ENCODE results near the gene HTR3A.

Gene HTR3A

GRCh38 chr11:113951537-113951936, 23.4 kb upstream of the HTR3A start:
- H3K36me3 ChIP-seq (replicated peaks) = no peaks in the 10 kb centered on the region
- DNase-seq = no peak
- no peak overlapping the region for H3K27ac ChIP-seq
- no peaks in the 10 kb centered on the region for H3K27me3 ChIP-seq (replicated peaks)
- in situ Hi-C loops (cut with HindIII; ENCODE audit: low pct_ligation_motif_present, low sequenced_read_pairs) = no loop called here
- no peak for TF ChIP-seq CTCF (IDR thresholded peaks at IDR 0.05; ENCODE audit: low read depth, low read length, missing control alignments)
- no peak overlapping the region for H3K4me3 ChIP-seq (ENCODE audit: low read depth, low read length)

GRCh38 chr11:113952070-113952469, 22.8 kb upstream of the HTR3A start:
- Histone ChIP-seq H3K36me3 (replicated peaks) (no peaks in the 10 kb centered on the region), H3K4me3 (ENCODE audit: low read depth, low read length) (no peak overlapping the region), H3K27ac (no peak overlapping the region), H3K27me3 (replicated peaks) (no peaks in the 10 kb centered on the region)
- DNase-seq = no peak
- in situ Hi-C loops (cut with HindIII; ENCODE audit: low pct_ligation_motif_present, low sequenced_read_pairs) = no loop called here
- no peak for TF ChIP-seq CTCF (IDR thresholded peaks at IDR 0.05; ENCODE audit: low read depth, low read length, missing control alignments)

- H3K36me3 ChIP-seq (replicated peaks) = no peaks in the 10 kb centered on the region
- no peak overlapping the region for H3K4me3 ChIP-seq (ENCODE audit: low read depth, low read length)
- no peaks in the 10 kb centered on the region for H3K27me3 ChIP-seq (replicated peaks)
- TF ChIP-seq CTCF (IDR thresholded peaks at IDR 0.05; ENCODE audit: low read depth, low read length, missing control alignments) = no peak
- in situ Hi-C loops (cut with HindIII; ENCODE audit: low pct_ligation_motif_present, low sequenced_read_pairs) = no loop called here
- no peak overlapping the region for H3K27ac ChIP-seq
- DNase-seq = no peak
These were observed 22.3 kb upstream of the HTR3A start for GRCh38 chr11:113952588-113952987.

- DNase-seq = no peak
- H3K36me3 ChIP-seq (replicated peaks) = no peaks in the 10 kb centered on the region
- no peak for TF ChIP-seq CTCF (IDR thresholded peaks at IDR 0.05; ENCODE audit: low read depth, low read length, missing control alignments)
- H3K27me3 ChIP-seq (replicated peaks) = no peaks in the 10 kb centered on the region
- no peak overlapping the region for H3K4me3 ChIP-seq (ENCODE audit: low read depth, low read length)
- in situ Hi-C loops (cut with HindIII; ENCODE audit: low pct_ligation_motif_present, low sequenced_read_pairs) = no loop called here
- H3K27ac ChIP-seq = no peak overlapping the region
These were observed 20.7 kb upstream of the HTR3A start for GRCh38 chr11:113954235-113954634.

- in situ Hi-C loops (cut with HindIII; ENCODE audit: low pct_ligation_motif_present, low sequenced_read_pairs) = no loop called here
- no peaks in the 10 kb centered on the region for H3K27me3 ChIP-seq (replicated peaks)
- no peak overlapping the region for H3K4me3 ChIP-seq (ENCODE audit: low read depth, low read length)
- DNase-seq = no peak
- H3K36me3 ChIP-seq (replicated peaks) = no peaks in the 10 kb centered on the region
- TF ChIP-seq CTCF (IDR thresholded peaks at IDR 0.05; ENCODE audit: low read depth, low read length, missing control alignments) = no peak
- no peak overlapping the region for H3K27ac ChIP-seq
These were observed 17.9 kb upstream of the HTR3A start for GRCh38 chr11:113956986-113957385.

- no peak overlapping the region for H3K4me3 ChIP-seq (ENCODE audit: low read depth, low read length)
- DNase-seq = no peak
- TF ChIP-seq CTCF (IDR thresholded peaks at IDR 0.05; ENCODE audit: low read depth, low read length, missing control alignments) = no peak
- H3K27ac ChIP-seq = no peak overlapping the region
- H3K36me3 ChIP-seq (replicated peaks) = no peaks in the 10 kb centered on the region
- no peaks in the 10 kb centered on the region for H3K27me3 ChIP-seq (replicated peaks)
- in situ Hi-C loops (cut with HindIII; ENCODE audit: low pct_ligation_motif_present, low sequenced_read_pairs) = no loop called here
These were observed 14.1 kb upstream of the HTR3A start for GRCh38 chr11:113960702-113961330.
